ENCODE data around the gene GRIA1.

GRIA1 gene

DNA sequence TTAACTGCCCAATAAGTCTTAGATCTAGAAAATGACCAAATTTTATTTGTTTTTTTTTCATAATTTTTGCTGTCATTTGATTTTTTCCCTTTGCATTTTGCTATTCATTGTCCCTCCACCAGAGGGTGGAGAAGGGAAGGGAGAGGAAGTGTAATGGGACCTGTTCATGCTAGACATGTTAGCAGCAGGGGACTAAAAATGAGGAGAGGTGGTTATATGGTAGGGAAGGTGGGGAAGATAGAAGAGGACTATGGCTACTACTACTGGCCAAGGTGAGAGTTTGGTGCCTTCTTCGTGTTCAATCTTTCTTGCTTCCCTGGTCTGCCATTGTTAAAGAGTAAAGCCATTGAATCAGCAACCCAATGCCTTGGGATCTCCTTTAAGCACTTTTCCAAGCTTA is 6.4 kb downstream of the GRIA1 start:
- in situ Hi-C loops (cut with MboI; ENCODE audit: low sequenced_read_pairs) = no loop called here

DNA sequence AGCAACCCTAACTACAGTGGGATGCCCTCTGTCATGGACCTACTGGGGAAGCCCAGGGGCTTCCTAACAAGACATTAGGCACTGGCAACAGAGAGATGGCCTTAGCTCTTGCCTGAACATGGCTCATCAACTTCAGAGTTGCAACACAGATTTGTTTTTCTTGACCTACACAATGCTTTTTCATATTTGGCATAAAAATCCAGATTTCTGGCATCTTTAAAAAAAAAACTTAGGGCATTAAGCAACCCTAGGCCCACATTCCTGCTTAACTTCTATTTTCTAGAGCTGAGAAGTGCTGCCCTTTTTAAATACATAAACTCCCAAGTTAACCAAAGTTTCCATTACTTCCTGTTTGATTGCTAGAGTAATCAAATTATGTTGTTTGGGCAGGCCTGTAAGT is 8.0 kb downstream of the GRIA1 start:
- in situ Hi-C loops (cut with MboI; ENCODE audit: low sequenced_read_pairs) = no loop called here

DNA sequence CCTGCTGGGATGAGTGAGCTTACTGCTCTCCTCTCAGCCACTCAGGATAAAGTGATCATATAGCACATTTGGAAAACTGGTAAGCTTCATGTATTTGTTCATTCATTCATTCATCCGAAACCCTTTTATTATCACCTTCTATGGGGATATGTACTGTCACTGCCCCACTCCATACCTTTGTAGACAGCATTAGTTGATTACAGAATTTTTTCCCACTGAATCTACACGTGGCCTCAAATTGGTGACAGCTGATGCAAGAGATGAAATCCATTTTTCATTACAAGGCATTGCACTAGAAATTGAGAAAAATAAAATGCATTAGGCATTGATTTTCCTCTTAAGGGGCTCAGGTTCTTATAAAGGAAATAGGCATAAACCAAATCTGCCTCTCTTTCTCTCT is 9.7 kb downstream of the GRIA1 start:
- in situ Hi-C loops (cut with MboI; ENCODE audit: low sequenced_read_pairs) = no loop called here

DNA sequence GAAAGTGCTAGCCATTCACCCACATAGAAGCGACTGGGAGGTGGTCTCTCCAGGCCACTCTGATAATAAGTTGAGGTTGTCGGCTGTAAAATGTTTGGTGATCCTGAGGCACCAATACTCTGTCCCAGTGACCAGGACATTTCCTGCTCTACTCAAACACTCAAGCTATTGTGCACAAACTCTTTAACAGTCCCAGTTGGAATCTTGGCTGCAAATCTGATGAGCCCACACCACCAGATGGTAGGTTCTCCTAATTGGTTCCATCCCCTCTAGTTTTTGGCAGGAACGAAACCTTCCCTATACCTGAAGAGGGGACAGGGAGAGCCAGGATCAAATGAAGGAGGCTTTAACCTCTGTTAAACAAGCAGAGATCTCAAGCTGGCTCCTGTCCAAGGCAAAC is 14.3 kb downstream of the GRIA1 start:
- in situ Hi-C loops (cut with MboI; ENCODE audit: low sequenced_read_pairs) = no loop called here

GRCh38 chr5:153508700-153509099 is 18.2 kb downstream of the GRIA1 start:
- in situ Hi-C loops (cut with MboI; ENCODE audit: low sequenced_read_pairs) = no loop called here

DNA sequence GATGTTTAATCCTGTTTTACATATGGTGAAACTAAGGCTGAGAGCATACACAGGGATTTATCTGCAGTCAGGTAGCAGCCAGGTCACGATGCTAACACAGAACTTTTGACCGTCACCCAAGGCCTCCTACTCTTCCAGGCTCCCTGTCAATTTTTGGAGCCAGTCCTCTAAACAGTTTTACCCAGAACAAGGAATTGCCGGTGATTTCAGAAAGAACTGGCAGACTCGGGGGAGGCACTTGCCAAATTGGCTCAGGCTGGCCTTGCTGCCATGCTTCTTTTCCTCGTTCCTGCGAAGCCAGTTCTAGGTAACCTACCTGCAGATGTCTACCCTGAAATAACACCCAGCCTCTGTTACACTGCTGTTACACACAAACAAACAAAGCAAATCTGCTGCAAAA is 21.2 kb downstream of the GRIA1 start:
- in situ Hi-C loops (cut with MboI; ENCODE audit: low sequenced_read_pairs) = no loop called here

DNA sequence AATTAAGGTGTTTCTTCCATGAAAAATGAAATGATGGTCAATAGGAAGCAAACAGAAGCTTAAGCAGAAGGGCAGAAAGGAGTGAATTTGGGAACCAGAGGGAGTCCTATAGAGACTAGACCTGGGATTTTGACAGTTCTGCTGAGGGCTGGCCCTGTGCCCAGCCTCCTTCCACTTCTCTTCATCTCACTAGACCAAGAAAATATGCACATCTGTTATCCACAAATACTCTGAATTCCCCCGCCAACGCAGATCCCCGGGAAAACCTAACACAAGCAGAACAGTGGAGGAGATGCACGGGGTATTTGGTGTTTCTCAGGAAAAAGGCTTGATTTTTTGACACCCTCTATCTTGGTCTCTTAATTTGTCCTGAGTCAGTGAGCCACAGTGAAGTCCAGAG is 22.7 kb downstream of the GRIA1 start:
- in situ Hi-C loops (cut with MboI; ENCODE audit: low sequenced_read_pairs) = no loop called here

DNA sequence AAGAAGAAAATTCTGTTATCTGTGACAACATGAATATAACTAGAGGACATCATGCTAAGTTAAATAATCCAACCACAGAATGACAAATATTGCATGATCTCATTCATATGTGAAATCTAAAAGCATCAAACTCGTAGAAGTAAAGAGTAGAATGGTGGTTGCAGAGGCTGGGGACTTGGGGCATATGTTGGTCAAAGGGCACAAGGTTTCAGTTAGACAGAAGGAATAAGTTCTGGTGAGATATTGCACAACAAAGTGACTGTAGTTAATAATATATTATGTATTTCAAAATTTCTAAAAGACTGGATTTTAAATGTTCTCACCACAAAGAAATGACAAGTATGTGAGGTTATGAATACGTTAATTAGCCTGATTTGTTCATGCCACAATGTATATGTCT is 24.8 kb downstream of the GRIA1 start:
- in situ Hi-C loops (cut with MboI; ENCODE audit: low sequenced_read_pairs) = no loop called here

- in situ Hi-C loops (cut with MboI; ENCODE audit: low sequenced_read_pairs) = no loop called here
These were observed 26.2 kb downstream of the GRIA1 start for GRCh38 chr5:153516504-153517240.

DNA sequence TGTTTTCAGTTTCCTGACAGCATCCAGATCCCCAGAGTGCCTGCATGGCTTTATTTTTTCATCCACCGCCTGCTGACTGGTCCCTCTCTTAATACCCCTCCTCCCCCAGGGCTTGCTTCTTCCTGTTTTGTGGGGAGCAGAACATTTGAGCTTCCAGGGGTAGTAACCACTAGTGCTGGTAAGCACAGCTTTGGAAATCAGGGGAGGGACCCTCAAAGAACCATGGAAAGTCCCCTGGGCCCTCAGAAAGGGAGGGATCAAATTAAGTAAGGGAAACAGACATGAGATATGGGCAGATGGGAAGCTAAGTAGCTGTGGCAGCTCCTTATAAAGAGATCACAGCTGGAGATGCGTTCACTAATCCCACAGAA is 26.8 kb downstream of the GRIA1 start:
- in situ Hi-C loops (cut with MboI; ENCODE audit: low sequenced_read_pairs) = no loop called here

DNA sequence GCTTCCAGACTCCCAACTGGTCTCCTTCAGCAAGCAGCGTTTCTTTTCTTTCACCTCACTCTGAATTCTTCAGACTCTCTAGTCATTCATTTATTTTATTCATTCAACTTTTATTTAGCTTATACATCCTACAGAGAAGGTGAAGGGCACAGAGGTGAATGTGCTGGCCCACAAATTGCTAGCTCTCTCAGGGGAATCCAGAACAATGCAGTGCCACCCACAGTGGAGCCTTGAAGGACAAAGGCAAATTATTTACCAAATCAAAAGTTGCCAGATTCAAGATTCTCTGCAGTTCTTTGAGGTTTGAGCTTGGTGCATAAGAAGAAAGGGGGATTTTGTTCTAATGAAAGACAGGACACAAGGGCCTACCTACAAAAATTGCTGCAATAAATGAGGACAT is 29.7 kb downstream of the GRIA1 start:
- in situ Hi-C loops (cut with MboI; ENCODE audit: low sequenced_read_pairs) = no loop called here

GRCh38 chr5:153520952-153521351 is 30.5 kb downstream of the GRIA1 start:
- in situ Hi-C loops (cut with MboI; ENCODE audit: low sequenced_read_pairs) = no loop called here

DNA sequence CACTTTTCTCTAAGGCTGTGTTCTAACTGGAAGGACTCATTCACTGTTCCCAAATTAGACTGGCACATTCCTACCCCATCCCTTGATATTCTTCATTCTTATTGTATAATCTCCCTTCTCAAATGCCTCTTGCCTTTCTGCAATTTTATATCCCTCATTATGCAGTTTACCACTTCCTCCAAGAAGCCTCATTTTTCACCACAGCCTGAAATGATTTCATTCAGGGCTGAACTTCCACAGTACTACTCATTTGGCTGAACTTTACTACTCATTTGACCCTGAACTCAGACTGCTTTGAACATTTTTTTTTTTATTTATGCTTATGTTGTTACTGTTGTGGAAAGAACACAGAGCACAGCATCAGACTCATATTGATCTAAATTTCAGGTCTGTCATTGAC is 32.7 kb downstream of the GRIA1 start:
- in situ Hi-C loops (cut with MboI; ENCODE audit: low sequenced_read_pairs) = no loop called here

DNA sequence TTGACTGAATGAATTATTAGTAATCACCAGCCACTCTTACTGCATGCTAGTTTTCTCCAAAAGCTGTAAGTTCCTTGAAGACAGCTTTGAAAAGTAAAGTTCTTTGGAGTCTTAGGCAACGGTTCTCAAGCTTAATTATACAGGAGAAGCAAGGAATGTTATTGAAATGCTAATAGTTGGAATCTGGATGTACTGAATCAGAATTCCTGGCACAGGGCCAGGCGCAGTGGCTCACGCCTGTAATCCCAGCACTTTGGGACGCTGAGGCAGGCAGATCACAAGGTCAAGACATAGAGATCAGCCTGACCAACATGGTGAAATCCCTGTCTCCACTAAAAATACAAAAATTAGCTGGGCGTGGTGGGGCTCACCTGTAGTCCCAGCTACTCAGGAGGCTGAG is 33.4 kb downstream of the GRIA1 start:
- in situ Hi-C loops (cut with MboI; ENCODE audit: low sequenced_read_pairs) = no loop called here

GRCh38 chr5:153525536-153525935 is 35.1 kb downstream of the GRIA1 start:
- in situ Hi-C loops (cut with MboI; ENCODE audit: low sequenced_read_pairs) = no loop called here

DNA sequence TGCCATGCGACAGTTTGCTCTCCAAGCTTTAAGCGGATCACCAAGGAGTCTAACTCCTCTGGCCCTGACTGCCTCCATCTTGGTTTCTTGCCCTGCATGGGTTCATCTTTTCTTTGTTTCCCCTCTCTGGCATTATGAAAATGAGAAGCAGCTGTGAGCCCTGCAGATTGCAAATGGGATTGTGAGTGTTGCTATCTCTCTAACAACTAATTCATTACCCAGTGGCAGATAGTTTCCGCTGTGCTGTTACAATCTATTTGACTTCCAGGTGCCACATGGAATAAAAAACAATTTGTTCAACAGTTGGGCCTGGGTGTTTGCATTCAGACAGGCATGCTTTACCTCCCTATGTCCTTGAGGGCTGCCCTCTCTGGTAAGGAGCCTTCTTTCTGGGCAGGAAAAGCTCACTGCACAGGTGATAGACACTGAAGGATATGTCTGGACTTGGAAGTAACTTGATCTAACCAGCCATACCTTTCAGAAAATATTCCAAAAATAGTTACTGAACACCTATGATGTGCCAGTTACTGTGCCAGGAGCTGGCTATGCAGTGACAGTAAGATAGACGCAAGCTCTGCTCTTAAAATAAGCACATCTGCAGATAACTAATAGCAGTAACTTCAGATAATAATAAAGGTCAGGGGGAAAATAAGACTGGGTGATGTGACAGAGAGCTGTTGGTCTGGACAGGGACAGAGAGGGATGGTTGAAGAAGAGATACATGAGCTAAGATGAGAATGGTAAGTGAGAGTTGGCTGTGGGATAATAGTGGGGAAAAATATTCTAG is 40.1 kb downstream of the GRIA1 start:
- in situ Hi-C loops (cut with MboI; ENCODE audit: low sequenced_read_pairs) = no loop called here

DNA sequence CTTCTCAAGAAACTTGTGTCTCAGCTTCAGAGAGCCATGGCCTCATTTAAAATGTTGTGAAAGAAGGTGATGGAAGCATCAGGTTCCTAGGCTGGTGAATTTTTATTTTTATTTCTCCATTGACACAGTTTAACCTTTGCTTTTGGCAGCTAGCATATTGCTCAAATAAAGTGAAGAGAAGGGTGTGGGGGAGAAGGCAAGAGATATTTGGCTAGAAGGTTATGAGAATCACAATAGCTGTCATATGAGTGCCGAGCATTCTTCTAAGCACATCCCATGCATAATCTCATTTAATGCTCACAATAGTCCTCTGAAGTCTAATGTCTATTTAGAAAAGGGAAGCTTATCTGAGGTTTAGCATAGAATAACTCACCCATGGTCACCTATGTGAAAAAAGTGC is 43.1 kb downstream of the GRIA1 start:
- in situ Hi-C loops (cut with MboI; ENCODE audit: low sequenced_read_pairs) = no loop called here

- in situ Hi-C loops (cut with MboI; ENCODE audit: low sequenced_read_pairs) = no loop called here
These were observed 43.6 kb downstream of the GRIA1 start for GRCh38 chr5:153534102-153534501.

DNA sequence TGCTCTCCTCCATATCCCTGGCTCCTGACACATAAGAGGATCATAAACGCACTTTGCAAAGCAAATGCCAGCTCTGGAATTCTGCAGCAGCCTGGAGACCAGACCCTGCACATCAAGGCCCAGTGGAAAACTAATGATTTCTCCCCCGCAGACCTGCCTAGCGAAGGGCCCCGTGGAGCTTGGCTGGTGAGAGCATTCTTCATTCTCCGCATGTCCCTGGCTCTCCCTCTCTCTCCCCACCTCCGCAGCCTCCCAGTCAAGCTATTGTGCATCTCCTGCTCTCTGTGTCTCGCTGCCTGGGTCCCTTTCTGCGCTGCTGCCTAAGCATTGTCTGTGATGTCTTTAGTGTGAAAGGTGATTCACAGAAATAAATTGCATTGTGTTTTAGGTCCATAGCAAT is 46.7 kb downstream of the GRIA1 start:
- in situ Hi-C loops (cut with MboI; ENCODE audit: low sequenced_read_pairs) = no loop called here

- in situ Hi-C loops (cut with MboI; ENCODE audit: low sequenced_read_pairs) = no loop called here
These were observed 49.5 kb downstream of the GRIA1 start for GRCh38 chr5:153539983-153540382.

DNA sequence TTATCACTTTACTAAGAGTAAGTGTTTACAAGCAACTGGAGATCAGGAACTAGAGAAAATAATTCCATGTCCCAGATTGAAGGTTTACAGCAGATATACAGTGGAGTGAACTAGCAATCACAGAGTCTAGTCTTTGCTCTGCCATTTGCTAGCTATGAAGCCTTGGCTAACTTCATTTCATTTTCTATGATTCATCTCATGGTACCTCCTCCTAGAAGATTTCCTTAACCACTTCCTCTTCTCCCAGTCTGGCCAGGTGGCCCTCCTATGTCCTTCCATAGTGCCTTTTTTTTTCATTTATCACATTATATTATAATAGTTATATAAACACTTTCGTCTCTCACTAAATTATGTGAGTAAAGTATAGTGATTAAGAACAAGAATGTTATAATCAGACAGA is 52.1 kb downstream of the GRIA1 start:
- in situ Hi-C loops (cut with MboI; ENCODE audit: low sequenced_read_pairs) = no loop called here

GRCh38 chr5:153543288-153543687 is 52.8 kb downstream of the GRIA1 start:
- in situ Hi-C loops (cut with MboI; ENCODE audit: low sequenced_read_pairs) = no loop called here
